Measurements from ENCODE around the gene CSGALNACT2. TPM values are rescaled to one million over a fixed set of nuclear protein-coding genes. Genes with fewer than 3 reads are reported as not detected.

CSGALNACT2 gene
- polyA plus RNA-seq, 1 experiment = 14.1 TPM

DNA sequence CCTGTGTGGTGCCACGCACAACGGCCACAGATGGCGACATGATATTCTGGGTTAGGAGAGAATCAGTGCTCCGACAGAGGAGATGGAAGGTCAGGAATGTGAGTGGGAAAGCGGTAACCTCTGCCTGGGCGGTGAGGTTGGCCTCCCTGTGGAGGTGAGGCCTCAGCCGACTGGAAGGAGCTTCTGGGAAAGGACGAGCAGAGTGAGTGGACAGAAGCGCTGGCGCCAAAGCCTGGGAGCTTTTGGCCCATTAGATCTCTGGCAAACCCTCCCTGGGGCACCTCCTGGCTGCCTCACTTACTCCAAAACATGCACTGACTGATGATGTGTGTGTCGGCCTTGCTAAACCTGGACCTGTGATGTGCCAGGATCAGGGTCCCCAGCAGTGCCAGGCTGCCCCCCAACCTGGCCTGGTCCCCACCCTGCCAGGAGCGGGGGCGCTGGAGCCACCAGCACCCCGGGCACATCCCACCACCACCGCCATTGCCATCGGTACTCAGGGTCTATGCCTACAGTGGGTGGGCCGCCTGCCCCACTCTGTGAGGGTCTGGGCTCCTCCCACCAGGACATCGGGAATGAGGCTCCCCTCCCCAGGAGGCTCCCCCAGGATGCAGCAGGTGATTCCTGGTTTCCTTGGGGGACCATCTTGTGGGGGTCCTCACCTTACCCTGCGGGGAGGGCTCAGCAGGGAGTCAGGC, 77.7 kb downstream of the CSGALNACT2 start:
- POLR2A ChIA-PET = no interaction called here
- CTCF ChIA-PET = interaction anchor here (11.8 kb wide), 1 partner anchor 12 kb away, joined by 87 read pairs; no protein-coding TSS in a partner anchor
- DNase-seq (ENCODE audit: low read depth) = no peak
- TF ChIP-seq, protein P1, sequence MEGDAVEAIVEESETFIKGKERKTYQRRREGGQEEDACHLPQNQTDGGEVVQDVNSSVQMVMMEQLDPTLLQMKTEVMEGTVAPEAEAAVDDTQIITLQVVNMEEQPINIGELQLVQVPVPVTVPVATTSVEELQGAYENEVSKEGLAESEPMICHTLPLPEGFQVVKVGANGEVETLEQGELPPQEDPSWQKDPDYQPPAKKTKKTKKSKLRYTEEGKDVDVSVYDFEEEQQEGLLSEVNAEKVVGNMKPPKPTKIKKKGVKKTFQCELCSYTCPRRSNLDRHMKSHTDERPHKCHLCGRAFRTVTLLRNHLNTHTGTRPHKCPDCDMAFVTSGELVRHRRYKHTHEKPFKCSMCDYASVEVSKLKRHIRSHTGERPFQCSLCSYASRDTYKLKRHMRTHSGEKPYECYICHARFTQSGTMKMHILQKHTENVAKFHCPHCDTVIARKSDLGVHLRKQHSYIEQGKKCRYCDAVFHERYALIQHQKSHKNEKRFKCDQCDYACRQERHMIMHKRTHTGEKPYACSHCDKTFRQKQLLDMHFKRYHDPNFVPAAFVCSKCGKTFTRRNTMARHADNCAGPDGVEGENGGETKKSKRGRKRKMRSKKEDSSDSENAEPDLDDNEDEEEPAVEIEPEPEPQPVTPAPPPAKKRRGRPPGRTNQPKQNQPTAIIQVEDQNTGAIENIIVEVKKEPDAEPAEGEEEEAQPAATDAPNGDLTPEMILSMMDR (IDR thresholded peaks at IDR 0.05; ENCODE audit: insufficient read depth, low read depth, low read length) = no peak
- Histone ChIP-seq H3K27me3 (ENCODE audit: control insufficient read depth, insufficient read depth, low read length) (peaks cover 1% of the 10 kb centered on the region; the same call in 1 of the 2 replicates), H3K36me3 (ENCODE audit: control insufficient read depth, insufficient read depth, low read length) (no peaks in the 10 kb centered on the region), H3K4me3 (ENCODE audit: low read depth, low read length) (no peak overlapping the region)

DNA sequence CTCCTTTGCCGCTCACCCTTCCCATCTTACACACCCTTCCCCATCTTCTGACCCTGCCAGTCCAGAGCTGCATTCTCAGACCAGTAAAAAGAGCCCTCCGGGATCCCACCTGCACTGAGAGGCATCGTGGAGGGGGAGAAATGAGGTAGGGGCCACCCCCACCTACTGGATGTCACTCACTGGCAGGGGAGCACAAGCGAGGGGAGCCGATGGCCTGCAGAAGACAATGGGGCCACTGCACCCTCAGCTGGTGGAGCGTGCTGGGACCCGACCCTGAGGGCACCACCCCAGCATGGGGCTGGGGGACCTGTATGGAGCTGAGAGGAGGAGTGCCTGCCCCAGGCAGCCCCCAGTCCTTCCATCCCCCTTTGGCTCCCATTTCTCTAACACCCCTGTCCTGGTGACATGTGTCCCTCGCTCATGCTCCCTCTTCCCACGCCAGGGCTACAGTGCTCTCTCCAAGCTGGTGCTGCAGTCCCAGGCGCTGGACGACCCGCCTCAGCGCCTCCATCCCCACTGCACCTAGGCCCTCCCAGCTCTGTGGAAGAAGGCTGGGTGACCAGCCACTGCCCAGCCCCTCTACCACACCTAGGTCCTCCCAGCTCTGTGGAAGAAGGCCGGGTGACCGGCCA, 78.8 kb downstream of the CSGALNACT2 start:
- no peak overlapping the region for H3K4me3 ChIP-seq (ENCODE audit: low read depth, low read length)
- TF ChIP-seq, protein P1 (IDR thresholded peaks at IDR 0.05; ENCODE audit: insufficient read depth, low read depth, low read length) = no peak
- H3K36me3 ChIP-seq (ENCODE audit: control insufficient read depth, insufficient read depth, low read length) = no peaks in the 10 kb centered on the region
- DNase-seq (ENCODE audit: low read depth) = no peak
- ChIA-PET CTCF (interaction anchor here (11.8 kb wide), 1 partner anchor 14 kb away, joined by 87 read pairs; no protein-coding TSS in a partner anchor), POLR2A (no interaction called here)
- peaks cover 1% of the 10 kb centered on the region; the same call in 1 of the 2 replicates for H3K27me3 ChIP-seq (ENCODE audit: control insufficient read depth, insufficient read depth, low read length)

DNA sequence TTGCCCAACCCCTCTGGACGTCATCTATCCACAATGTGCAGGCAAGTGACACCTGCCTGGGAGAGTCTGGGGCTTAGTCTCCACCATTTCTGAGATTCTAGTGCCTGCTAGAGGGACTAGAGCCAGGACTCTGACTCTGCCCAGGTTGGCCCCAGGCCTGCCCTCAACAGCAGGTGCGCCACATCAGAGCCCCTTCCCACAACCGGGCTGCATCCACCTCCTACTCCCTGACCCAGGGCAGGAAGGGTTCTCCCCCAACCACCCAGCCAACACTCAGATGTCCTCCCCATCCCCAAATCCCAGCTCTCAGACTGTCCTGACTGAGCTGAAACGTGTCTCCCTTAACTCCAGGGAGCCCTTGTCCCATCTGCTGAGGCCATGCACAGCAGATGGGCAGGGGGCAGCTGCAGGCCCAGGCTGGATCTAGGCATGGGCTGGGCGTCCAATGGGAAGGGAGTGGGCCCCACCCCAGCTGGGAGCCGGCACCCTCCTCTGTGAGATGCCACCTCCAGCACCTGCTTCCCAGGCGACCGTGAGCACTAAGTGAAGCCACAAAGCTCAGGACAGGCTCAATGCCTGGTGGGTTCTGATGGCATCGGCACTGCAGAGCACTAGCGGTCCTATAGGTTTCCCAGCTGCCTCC, 79.4 kb downstream of the CSGALNACT2 start:
- Histone ChIP-seq H3K27me3 (ENCODE audit: control insufficient read depth, insufficient read depth, low read length) (peaks cover 2% of the 10 kb centered on the region), H3K4me3 (ENCODE audit: low read depth, low read length) (no peak overlapping the region), H3K36me3 (ENCODE audit: control insufficient read depth, insufficient read depth, low read length) (no peaks in the 10 kb centered on the region)
- TF ChIP-seq, protein P1 (IDR thresholded peaks at IDR 0.05; ENCODE audit: insufficient read depth, low read depth, low read length) = no peak
- POLR2A ChIA-PET = no interaction called here
- CTCF ChIA-PET = interaction anchor here (11.8 kb wide), 1 partner anchor 14 kb away, joined by 87 read pairs; no protein-coding TSS in a partner anchor
- DNase-seq (ENCODE audit: low read depth) = no peak

DNA sequence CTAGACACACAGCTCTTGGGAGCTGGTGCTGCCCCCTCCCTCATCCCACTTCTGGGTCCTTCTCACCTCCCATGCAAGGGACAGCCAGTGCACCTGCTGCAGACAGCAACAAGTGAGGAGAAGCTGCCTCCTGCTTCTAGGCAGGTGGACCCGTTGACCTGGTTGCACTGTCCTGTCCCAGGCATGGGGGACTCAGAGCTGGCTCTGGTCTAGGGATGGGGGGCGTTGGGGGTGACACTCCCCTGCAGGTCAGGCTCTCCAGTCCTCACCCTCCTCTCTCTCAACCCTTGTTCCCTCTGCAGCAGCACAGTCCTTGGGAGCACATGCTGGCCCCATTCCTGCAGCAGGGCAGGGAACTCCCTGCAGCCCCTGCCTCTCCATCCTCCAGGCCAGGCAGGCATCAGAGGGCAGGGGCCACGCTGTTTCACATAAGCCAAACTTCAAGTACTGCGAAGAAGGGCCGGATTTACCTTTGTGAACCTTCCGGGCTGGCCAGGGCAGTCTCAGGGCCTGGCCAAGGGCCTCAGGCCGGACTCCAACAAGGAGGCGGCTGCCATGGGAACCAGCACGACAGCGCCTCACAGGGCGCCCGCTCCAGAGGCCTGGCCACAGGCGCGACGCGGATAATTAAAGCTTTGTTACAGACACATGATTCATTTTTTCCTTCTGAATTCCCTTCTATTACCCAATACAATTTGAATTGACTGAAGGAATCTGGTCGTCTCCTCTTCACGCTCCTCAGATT, 80.1 kb downstream of the CSGALNACT2 start:
- ChIA-PET POLR2A (no interaction called here), CTCF (interaction anchor here (11.8 kb wide), 1 partner anchor 15 kb away, joined by 87 read pairs; no protein-coding TSS in a partner anchor)
- Histone ChIP-seq H3K4me3 (ENCODE audit: low read depth, low read length) (no peak overlapping the region), H3K27me3 (ENCODE audit: control insufficient read depth, insufficient read depth, low read length) (peaks cover 4% of the 10 kb centered on the region), H3K36me3 (ENCODE audit: control insufficient read depth, insufficient read depth, low read length) (no peaks in the 10 kb centered on the region)
- no peak for DNase-seq (ENCODE audit: low read depth)
- TF ChIP-seq, protein P1 (IDR thresholded peaks at IDR 0.05; ENCODE audit: insufficient read depth, low read depth, low read length) = no peak
